ENCODE measurements around the gene FRMD4A. TPM values are rescaled to one million over a fixed set of nuclear protein-coding genes. Genes with fewer than 3 reads are reported as not detected.

The FRMD4A gene
- total RNA-seq, 1 donor from 2014 or later = 42.3 TPM

DNA sequence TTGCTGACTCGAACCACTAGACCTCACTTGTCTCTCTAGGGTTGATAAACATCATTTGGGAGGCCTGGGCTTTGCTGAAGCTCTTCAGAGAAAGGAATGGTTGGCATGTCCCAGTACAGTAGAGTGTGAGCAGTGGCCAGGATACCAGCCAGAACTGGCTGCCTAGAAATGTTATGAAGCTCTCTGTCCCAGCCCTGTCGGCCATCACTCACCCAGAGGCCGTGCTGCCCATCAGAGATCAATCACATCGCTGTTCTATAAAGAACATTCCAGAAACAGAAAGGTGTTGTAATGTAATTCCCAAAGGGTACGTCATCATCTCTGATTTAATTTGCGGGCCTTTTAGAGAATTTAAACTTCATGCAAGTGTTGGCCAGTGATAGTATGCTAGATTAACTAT, 632.5 kb downstream of the FRMD4A start:
- intact Hi-C loops (cut with DNase I) = no loop called here
- DNase-seq (ENCODE audit: missing footprints) (no peak), ATAC-seq (peak; percentile 86)

DNA sequence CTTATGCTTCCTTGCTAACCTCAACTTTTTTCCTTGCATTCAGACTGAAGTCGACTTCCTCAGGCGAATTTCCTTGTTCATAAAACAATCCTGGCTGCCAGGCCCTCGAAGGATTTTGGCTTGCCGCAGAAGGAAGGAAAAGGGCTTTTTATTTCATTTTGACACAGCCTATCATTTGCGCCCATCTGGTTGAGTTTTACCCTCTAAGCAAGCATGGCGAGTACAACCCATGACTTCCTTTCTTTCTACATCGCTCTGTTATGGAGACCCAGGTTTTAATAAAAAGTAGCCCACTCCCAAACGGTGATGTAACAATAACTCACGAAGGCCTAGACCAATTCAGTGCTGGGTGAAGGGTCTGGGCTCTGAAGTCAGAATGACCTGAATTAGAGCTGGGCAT, 634.7 kb downstream of the FRMD4A start:
- intact Hi-C loops (cut with DNase I) = no loop called here

DNA sequence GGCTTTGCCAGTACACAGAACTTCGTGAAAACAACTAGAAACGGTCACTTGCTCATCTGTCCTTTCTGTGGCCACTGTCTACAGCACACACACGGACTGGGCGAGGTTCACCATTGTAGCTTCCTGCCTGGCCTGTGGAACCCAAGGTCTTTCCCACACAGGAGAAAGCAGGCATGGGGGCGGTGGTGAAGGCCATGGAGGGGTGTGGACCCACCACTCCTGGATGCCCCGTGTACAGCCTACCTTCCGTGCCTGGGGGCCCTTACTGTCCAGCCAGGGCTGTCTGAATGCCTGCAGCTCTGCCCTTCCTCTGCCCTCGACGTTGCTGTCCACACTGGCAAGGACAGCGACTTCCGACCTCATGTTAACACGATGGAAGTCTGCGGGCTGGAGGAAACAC, 635.1 kb downstream of the FRMD4A start:
- intact Hi-C loops (cut with DNase I) = no loop called here
- DNase-seq (ENCODE audit: missing footprints) = no peak
- no peak for ATAC-seq

More for the DNA sequence above, 634.7 kb downstream of the FRMD4A start:
- ATAC-seq (no peak), DNase-seq (ENCODE audit: missing footprints) (no peak)

DNA sequence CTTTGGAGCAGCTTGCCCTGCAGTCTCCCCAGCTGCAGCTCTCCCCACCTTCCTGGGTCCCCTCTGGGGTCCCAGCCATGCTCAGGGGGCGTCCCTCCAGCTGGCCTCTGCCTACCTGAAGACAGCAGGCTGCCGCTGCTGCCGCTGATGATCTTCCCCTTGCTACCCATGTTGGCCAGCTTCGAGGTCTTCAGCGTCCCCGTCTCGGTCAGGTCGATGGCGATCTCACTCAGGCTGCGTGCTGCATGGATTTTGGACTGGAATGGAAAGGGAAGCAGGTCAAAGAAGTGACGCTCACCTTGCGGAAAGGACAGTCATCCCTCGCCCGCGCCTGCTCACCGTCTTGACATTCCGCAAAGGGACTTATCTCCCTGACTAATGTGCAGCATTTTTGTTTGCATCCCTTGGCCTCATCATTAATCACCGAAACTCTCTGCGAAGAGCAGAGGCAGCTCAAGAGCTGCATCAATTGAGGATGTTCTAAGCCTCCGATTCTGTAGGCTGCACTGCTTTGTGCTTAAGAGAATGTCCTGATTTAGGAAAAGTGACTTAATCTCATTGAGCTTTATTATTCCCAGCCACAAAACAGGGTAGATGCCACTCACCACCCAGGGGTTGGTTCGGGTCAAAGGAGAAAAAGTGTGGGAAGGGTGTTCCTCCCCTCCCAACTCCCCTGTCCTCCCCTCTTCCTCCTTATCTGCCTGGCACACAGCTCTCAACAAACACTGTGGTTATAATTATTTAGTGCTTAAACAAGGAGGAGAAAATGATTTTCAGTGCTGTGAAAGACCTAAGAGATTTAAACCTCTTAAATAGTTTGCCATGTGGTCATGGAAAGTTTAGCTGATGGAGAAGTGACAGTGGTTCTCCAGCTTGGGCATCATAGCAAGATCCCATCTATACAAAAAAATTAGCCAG, 636.7 kb downstream of the FRMD4A start:
- intact Hi-C loops (cut with DNase I) = no loop called here
- ATAC-seq (no peak), DNase-seq (ENCODE audit: missing footprints) (no peak)

DNA sequence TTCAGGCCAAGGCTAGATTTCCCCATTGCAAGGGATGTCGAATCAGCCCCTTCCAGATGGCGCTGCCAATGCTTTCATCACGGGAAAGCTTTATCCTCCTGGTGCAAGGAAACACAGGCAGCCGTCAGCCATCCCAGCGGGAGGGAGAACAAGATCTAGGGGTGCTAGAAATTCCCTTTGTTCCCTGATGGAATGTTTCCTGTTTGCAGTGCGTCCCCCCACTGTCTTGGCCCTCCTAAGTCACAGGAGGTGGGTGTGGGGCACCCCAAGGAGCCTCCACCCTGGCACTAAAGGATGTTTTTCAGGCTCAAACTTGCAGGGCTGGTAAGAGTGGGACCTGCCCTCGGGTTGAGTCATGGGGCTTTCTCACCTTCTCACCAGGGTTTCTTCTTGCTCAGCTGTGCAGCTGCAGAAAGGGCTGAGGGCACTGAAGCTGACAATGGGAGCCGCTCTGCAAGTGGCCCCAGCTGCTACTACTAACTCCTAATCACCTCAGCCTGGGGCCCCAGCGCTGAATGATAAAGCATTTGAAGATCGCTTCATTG, 640.4 kb downstream of the FRMD4A start:
- intact Hi-C loops (cut with DNase I) = no loop called here
- ATAC-seq (no peak), DNase-seq (ENCODE audit: missing footprints) (no peak)

DNA sequence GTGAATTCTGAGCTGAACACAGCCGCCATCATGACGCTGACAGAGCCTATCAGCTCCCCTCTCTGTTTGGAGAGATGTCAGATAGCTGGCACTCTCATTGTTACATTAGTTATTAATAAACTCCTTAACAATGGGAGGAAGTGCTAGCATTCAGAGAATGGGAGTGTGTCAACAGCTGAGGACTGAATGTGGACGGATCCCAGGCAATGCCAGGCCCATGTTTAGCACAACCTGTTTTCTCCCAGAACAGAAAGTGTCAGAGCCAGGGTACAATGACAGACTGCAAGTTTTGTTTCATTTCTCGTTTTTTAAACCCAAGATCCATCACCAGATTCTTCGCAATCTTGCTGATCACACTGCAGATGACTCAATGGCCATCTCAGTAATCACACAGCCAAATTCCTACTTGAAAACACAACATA, 644.4 kb downstream of the FRMD4A start:
- ATAC-seq = peak; percentile 78

DNA sequence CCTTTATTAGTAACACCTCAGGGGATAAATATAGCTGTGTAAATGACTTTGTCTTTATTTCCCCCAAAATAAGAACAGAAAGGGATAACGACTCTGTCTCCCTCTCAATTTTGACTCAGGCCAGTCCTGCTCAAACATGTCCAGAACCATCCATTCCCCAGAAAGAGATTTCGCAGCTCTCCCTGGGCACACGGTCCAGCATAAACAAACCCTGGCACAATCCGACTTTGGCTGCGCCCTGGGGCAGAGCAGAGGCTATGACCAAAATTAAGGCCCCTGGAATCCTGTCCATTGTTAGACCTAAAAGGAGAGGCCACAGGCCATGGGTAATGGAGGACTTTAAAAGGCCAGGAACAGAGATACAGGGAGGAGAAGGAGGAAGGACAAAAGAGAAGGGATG, 644.8 kb downstream of the FRMD4A start:
- peak; percentile 80 for ATAC-seq
- peak; percentile 73 for DNase-seq (ENCODE audit: missing footprints)
- intact Hi-C loops (cut with DNase I) = no loop called here

More for the DNA sequence above, 644.4 kb downstream of the FRMD4A start:
- intact Hi-C loops (cut with DNase I) = no loop called here
- DNase-seq (ENCODE audit: missing footprints) = no peak

DNA sequence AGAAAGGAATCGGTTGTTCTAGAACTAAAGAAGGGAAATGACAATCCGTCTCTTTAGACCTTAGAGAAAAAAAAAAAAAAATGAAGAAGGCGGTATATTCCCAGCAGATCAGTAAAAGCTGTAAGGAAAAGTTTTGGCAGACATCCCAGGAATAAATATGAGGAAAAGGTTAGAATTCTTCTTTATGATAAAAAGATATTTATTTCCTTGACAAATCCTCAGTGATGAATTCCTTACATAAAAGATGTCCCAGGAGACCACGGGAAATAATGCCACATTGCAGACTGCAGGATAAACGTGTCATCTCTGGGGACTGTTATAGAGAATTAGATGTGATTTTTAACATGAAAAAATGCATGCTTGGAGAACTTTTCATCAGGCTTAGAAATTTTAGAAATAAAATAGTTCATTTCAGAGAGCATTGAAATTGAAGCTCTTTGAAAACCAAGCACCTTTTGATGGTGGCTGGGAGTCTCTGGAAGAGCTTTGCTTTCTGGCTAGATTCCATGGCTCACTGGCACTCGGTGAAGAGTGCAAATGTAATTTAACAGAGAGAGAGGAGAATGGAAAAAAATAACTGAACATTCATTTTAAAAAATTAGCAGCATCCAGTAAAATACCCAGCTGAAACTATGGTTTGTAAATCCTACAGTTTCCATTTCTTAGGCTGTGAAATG, 645.8 kb downstream of the FRMD4A start:
- no peak for DNase-seq (ENCODE audit: missing footprints)
- no peak for ATAC-seq
- intact Hi-C loops (cut with DNase I) = loop anchor here (1.0 to 5.0 kb wide), 2 partner anchors 22 to 37 kb away; no protein-coding TSS in a partner anchor

DNA sequence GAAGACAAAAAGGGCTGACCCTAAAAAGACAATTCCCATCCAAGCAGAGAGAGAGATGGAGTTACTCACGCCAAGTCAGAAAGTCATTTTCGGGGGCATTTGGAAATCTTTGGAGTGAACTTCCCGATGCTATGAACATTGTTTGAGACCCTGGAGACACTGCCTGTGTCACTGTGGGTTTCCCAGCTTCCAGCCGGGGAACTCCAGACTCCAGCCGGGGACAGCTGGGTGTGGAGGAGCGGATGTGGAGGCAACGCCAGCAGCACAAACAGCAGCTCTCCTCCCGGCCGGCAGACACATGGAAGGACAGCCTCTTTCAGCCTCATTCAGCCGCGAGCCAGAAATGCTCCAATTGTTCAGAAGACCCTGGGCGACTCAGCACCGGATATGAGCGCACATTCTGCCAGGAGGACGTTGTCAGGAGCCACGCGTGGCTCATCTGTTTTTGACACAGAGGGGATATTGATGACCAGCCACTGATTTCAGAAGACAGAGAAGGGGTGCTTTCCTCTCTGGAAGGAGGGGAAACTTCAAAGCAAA, 646.4 kb downstream of the FRMD4A start:
- intact Hi-C loops (cut with DNase I) = loop anchor here (1.0 to 5.0 kb wide), 2 partner anchors 23 to 38 kb away; no protein-coding TSS in a partner anchor

DNA sequence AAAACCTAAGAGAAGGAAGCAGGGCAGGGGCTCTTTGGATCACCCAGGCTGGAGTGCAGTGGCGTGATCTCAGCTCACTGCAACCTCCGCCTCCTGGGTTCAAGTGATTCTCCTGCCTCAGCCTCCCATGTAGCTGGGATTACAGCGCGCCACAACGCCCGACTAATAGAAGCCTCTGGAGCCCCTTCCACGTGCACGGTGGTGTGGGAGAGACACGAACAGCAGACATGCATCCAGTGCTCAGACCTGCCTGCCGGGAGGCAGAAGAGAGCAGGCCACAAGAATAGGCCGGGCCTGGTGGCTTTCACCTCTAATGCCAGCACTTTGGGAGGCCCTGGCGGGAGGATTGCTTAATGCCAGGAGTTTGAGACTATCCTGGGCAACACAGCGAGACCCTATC, 647.7 kb downstream of the FRMD4A start:
- DNase-seq (ENCODE audit: missing footprints) (no peak), ATAC-seq (no peak)
- intact Hi-C loops (cut with DNase I) = loop anchor here (5.0 kb wide), 1 partner anchor 39 kb away; no protein-coding TSS in a partner anchor

More for the DNA sequence above, 646.4 kb downstream of the FRMD4A start:
- peak; percentile 89 for DNase-seq (ENCODE audit: missing footprints)
- peak; percentile 75 for ATAC-seq

DNA sequence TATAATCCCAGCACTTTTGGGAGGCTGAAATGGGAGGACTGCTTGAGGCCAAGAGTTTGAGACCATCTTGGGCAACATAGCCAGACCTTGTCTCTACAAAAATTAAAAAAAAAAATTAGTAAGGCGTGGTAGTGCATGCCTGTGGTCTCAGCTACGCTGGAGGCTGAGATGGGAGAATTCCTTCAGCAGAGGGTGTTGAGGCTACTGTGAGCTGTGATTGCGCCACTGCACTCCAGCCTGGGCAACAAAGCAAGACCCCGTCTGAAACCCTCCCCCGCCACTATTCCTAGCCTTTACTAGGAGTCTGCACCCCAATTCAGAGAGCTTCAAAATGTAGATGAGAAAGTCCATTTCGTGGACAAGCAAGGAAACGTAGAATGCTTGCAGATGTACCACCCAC, 648.8 kb downstream of the FRMD4A start:
- DNase-seq (ENCODE audit: missing footprints) = no peak
- intact Hi-C loops (cut with DNase I) = loop anchor here (5.0 kb wide), 1 partner anchor 40 kb away; no protein-coding TSS in a partner anchor
- no peak for ATAC-seq

DNA sequence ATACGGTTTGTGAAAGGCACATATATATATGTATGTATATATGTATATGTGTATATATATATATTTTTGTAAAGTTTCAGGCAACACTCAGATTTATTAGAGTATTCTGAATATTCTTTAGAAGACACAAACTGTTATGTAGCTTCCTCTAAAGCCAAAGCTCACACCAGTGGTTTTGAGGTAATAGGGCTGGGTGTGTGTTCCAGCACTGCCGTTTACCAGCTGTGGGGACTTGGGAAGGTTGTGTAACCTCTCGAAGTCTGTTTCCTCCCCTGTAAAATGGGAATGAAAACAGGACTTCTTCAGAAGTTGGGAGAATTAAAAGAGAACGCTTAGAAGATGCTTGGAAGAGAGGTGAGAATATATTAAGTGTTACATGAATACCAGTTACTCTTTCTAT, 649.2 kb downstream of the FRMD4A start:
- DNase-seq (ENCODE audit: missing footprints) (no peak), ATAC-seq (no peak)
- intact Hi-C loops (cut with DNase I) = loop anchor here (5.0 kb wide), 1 partner anchor 41 kb away; no protein-coding TSS in a partner anchor

DNA sequence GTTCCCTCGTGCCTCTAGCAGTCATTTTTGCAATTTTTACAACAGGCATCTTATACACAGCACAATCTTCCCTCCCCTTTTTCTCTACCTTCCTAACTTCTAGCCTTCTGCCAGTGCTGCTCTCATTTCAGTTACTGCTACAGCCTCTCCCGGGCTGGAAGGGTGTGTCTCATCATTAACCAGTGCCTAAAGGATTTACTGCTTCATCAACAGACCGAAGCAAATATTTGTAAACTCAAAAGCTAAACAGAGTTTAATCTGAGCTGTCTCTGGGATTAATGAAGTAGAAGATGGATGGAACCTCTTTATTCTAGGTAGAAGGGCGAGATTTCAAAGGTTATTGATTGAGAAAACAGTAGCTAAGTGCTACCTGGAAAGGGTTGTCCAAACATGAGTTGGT, 649.6 kb downstream of the FRMD4A start:
- ATAC-seq (no peak), DNase-seq (ENCODE audit: missing footprints) (no peak)
- intact Hi-C loops (cut with DNase I) = loop anchor here (5.0 kb wide), 1 partner anchor 41 kb away; no protein-coding TSS in a partner anchor

DNA sequence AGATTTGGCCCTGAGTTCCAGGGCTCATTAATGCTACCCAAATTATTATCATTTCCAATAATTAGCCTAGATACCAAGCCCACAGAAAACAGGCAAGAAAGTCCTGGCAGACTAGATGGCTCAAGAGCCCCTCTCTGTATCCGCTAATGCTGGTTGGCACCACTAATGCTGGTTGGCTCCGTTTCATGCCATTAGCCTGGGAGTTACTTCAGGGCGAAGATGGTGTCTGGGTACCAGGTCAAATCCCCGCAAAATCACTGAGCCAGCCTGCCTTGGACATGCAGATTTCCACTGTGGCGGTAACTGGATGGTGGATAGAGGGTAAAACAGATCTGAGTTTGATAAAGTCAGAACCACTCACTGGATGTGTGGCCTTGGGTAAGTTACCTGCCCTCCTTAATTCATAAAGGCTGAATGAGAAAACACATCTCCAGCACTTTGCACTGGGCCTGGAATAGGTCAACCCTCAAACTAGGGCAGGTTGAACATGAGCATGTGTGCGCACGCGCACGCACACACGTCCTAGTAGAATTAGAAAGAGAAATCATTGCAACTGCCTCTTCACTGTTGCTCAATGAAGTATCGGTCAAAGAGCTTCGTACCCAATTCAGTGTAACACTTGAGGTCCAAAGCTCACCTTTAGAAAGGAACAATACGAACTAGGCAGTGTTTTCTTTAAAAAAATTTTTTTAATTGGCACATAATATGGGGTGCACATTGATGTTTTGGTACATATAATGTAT, 652.5 kb downstream of the FRMD4A start:
- intact Hi-C loops (cut with DNase I) = no loop called here
- ATAC-seq (no peak), DNase-seq (ENCODE audit: missing footprints) (no peak)

DNA sequence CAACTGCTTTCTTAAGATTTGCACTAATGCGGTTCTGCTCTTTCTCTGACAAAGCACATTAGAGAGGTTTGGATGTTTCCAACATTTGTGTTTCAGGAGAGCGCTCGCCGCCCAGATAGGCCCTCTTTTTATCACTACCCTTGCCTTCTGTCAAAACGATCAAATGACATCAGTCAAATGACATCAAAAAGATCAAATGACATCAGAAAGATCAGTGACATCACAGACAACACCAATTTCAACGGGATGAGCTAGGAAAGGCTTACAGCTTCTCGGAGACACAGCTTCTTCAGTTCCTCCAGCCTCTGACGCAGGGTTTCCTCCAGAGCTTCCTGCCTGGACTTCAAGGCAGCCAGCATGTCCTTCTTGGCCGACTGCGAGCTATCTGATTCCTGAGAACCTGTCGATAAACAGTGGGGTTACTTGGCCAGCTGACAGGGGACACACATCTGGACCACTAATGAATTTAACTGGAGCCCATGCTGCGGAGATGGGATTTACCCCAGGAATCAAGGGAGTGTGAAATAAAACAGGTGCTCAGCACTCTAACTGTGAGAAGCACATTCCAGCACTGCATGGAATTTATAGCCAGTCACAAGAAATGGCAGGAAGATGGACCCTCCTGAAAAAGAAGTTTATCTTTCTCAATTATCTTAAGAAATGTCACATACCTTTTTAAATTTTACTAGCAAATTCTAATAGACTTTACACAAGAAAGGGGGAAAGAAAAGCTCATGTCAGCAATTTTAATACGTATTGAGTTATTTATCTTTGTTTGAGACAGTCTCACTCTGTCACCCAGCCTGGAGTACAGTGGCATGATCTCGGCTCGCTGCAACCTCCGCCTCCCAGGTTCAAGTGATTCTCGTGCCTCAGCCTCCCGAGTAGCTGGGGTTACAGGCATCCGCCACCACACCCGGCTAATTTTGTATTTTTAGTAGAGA, 655.8 kb downstream of the FRMD4A start:
- ATAC-seq (peak; percentile 29), DNase-seq (ENCODE audit: missing footprints) (no peak)
- intact Hi-C loops (cut with DNase I) = loop anchor here (5.0 kb wide), 1 partner anchor 32 kb away; no protein-coding TSS in a partner anchor

DNA sequence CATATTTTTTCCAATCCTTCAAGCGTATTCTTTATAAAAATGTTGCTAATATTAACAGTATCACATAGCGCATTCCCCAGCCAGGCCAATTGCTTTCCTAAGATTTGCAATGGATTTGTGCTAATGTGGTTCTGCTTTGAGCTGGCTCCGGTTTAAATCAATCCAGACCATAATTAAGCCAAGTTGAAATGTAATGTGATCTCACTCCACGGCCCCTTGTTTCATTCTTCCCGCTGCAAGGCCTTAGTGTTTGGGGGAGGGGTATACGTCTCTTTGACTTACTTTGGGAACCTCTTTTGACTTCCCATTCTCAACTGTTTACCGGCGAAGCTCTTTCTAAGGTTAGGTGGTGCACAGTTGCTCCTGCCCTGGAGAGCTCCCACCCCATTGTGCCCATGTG, 657.6 kb downstream of the FRMD4A start:
- intact Hi-C loops (cut with DNase I) = loop anchor here (5.0 kb wide), 1 partner anchor 34 kb away; no protein-coding TSS in a partner anchor
- no peak for ATAC-seq
- DNase-seq (ENCODE audit: missing footprints) = no peak

DNA sequence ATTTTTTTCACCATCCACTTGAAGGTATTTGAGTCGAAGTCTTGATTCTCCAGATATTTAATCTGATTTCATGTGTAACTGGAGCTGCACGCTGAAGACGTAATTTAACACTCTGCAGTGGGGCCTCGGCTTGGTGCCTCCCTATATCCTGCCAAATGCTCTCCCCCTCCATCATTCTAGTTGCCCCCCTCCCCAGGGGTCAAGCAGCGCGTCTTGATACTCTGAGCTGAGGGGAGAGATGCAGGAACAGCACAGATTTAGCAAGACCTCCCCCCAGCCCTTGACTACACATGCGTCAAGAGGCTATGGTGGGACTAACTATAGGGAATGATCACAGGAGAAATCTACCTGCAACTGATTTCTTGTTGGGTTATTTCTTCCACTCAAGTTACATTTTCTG, 658.2 kb downstream of the FRMD4A start:
- intact Hi-C loops (cut with DNase I) = loop anchor here (5.0 kb wide), 1 partner anchor 35 kb away; no protein-coding TSS in a partner anchor
- ATAC-seq (no peak), DNase-seq (ENCODE audit: missing footprints) (no peak)

All from Right ventricle myocardium inferior (tissue), 1 donor.